Natural killer cell (primary cell): ENCODE measurements around the gene ZFAND3. TPM values are rescaled to one million over a fixed set of nuclear protein-coding genes. Genes with fewer than 3 reads are reported as not detected.
A peak's percentile ranks its signal among the peaks of the same experiment; 100 is the strongest.
"Not testable (repeated sequence)": the region's sequence is repeated elsewhere in the genome, so short reads cannot be mapped to it uniquely, and the experiment has no call there.

Experiments used
- ATAC-seq, 3 donors: fragments of 150-1000 bp in 2 of 3; fragments of 200-7000 bp in 1 of 3; cut with Tn5 transposase; 1 replicate in 1 of 3; 2 replicates in 2 of 3; pipeline ENCODE4 v1.10.0; 2021; ENCODE audit warnings: mild to moderate bottlenecking in 2 of 3, moderate library complexity in 2 of 3
- DNase-seq, 2 donors: peaks; one replicate each; pipeline versions ENCODE4 v3.0.0 to v3.0.0-alpha.2; 2013 to 2021; ENCODE audit warnings: mixed read lengths in 1 of 2
- H3K27ac ChIP-seq: one replicate; pipeline ENCODE4 v1.5.1; 2013; ENCODE audit warnings: mild to moderate bottlenecking, low read length
- H3K27me3 ChIP-seq: one replicate; pipeline ENCODE4 v1.6.1; 2013; ENCODE audit warnings: low read length; ENCODE audit not compliant: control insufficient read depth, insufficient read depth
- H3K36me3 ChIP-seq: one replicate; pipeline ENCODE4 v1.6.1; 2013; ENCODE audit warnings: low read length; ENCODE audit not compliant: control insufficient read depth, insufficient read depth
- H3K4me1 ChIP-seq: one replicate; pipeline ENCODE4 v1.6.1; 2013; ENCODE audit warnings: low read length; ENCODE audit not compliant: control insufficient read depth, insufficient read depth
- H3K4me3 ChIP-seq: one replicate; pipeline ENCODE4 v1.5.1; 2013; ENCODE audit warnings: low read length
- H3K9me3 ChIP-seq: one replicate; pipeline ENCODE4 v1.6.1; 2013; ENCODE audit warnings: low read length; ENCODE audit not compliant: control insufficient read depth, insufficient read depth
- H3K27ac Mint-ChIP-seq, 2 donors: one replicate each; pipeline ENCODE4 v1.8.0; 2022; ENCODE audit warnings: mild to moderate bottlenecking in 2 of 2, mixed read lengths in 2 of 2, moderate library complexity in 1 of 2
- H3K27me3 Mint-ChIP-seq, 2 donors: one replicate each; pipeline ENCODE4 v1.8.0; 2022; ENCODE audit warnings: low read depth in 2 of 2, mixed read lengths in 2 of 2
- H3K36me3 Mint-ChIP-seq: one replicate; pipeline ENCODE4 v1.8.0; 2022; ENCODE audit warnings: mixed read lengths
- H3K4me1 Mint-ChIP-seq, 2 donors: one replicate each; pipeline ENCODE4 v1.8.0; 2022; ENCODE audit warnings: mixed read lengths in 2 of 2
- H3K4me3 Mint-ChIP-seq: one replicate; pipeline ENCODE4 v1.8.0; 2022; ENCODE audit warnings: mild to moderate bottlenecking, moderate library complexity, mixed read lengths
- H3K9me3 Mint-ChIP-seq, 2 donors: one replicate each; pipeline ENCODE4 v1.8.0; 2022; ENCODE audit warnings: mixed read lengths in 2 of 2
- CTCF ChIP-seq: fragments of 200-600 bp; IDR thresholded peaks from one replicate; pipeline ENCODE4 v1.8.0; 2022; ENCODE audit warnings: antibody characterized with exemption
- WGBS: methylation state at CpG from one replicate; pipeline ENCODE4 v1.1.7; 2013; ENCODE audit warnings: missing lambda C conversion rate; ENCODE audit not compliant: insufficient coverage; 5-methylcytosine and 5-hydroxymethylcytosine counted together
- intact Hi-C: fragments of 100-400 bp; cut with micrococcal nuclease; formaldehyde crosslinking; loops from one replicate; pipeline ENCODE4 v1.14.2; 2022
- total RNA-seq, 4 donors: library from RNA; stranded (reverse); fragments of 120-200 nt in 1 of 4; gene quantifications; one replicate each; pipeline versions ENCODE4 v1.2.3 to v1.2.4, GENCODE V29; 2013 to 2022

Gene ZFAND3
- total RNA-seq, 3 donors from 2014 or later (not counting 1 experiment from before 2014, with no cell fraction given), result 87.7 to 97.4 (median 90.1) TPM

- 100% methylated on average over 3 of the region's 6 CpGs for WGBS
- Mint-ChIP-seq H3K27ac (no peak overlapping the region), H3K4me1 (peaks cover 32 to 53% of the 10 kb centered on the region in 2 donors), H3K36me3 (no peaks in the 10 kb centered on the region), H3K9me3 (no peaks in the 10 kb centered on the region), H3K4me3 (no peak overlapping the region), H3K27me3 (no peaks in the 10 kb centered on the region)
- no peaks in the 10 kb centered on the region for H3K4me1 ChIP-seq
- H3K36me3 ChIP-seq, result no peaks in the 10 kb centered on the region
- H3K27ac ChIP-seq, result no peak overlapping the region
- ATAC-seq (no peak), DNase-seq (no peak)
- H3K27me3 ChIP-seq, result no peaks in the 10 kb centered on the region
- no peak overlapping the region for H3K4me3 ChIP-seq
- intact Hi-C loops, result no loop called here
- TF ChIP-seq CTCF, result no peak
- no peaks in the 10 kb centered on the region for H3K9me3 ChIP-seq
Measured at GRCh38 chr6:38045701-38046305, 226.3 kb downstream of the ZFAND3 start.

- H3K4me1 ChIP-seq, result no peaks in the 10 kb centered on the region
- DNase-seq, result no peak
- no peaks in the 10 kb centered on the region for H3K36me3 ChIP-seq
- Mint-ChIP-seq H3K9me3 (no peaks in the 10 kb centered on the region), H3K4me1 (peaks cover 42 to 59% of the 10 kb centered on the region in 2 donors), H3K36me3 (no peaks in the 10 kb centered on the region), H3K27ac (no peak overlapping the region), H3K4me3 (no peak overlapping the region), H3K27me3 (no peaks in the 10 kb centered on the region)
- intact Hi-C loops, result no loop called here
- no peaks in the 10 kb centered on the region for H3K27me3 ChIP-seq
- H3K9me3 ChIP-seq, result no peaks in the 10 kb centered on the region
- 100% methylated on average over 2 of the region's 4 CpGs for WGBS
- TF ChIP-seq CTCF, result no peak
- H3K27ac ChIP-seq, result no peak overlapping the region
- ATAC-seq, result no peak
- H3K4me3 ChIP-seq, result no peak overlapping the region
Measured at GRCh38 chr6:38047562-38047961, 228.0 kb downstream of the ZFAND3 start.

GRCh38 chr6:38049861-38050397, 230.4 kb downstream of the ZFAND3 start:
- intact Hi-C loops, H3K36me3 ChIP-seq, H3K4me3 ChIP-seq, H3K4me1 ChIP-seq, H3K9me3 Mint-ChIP-seq, H3K4me3 Mint-ChIP-seq, H3K27ac ChIP-seq, ATAC-seq, H3K27me3 ChIP-seq, DNase-seq, H3K27me3 Mint-ChIP-seq, H3K36me3 Mint-ChIP-seq, H3K9me3 ChIP-seq: not testable (repeated sequence)
- 93% methylated on average over 7 of the region's 9 CpGs for WGBS
- H3K27ac Mint-ChIP-seq, result peak overlapping the region; percentile 3 to 6
- peaks cover 48 to 57% of the 10 kb centered on the region in 2 donors for H3K4me1 Mint-ChIP-seq

- H3K9me3 Mint-ChIP-seq, result no peaks in the 10 kb centered on the region
- H3K27ac Mint-ChIP-seq, result no peak overlapping the region
- Histone ChIP-seq H3K9me3 (no peaks in the 10 kb centered on the region), H3K4me1 (no peaks in the 10 kb centered on the region), H3K4me3 (no peak overlapping the region), H3K27ac (no peak overlapping the region), H3K36me3 (no peaks in the 10 kb centered on the region), H3K27me3 (no peaks in the 10 kb centered on the region)
- H3K4me1 Mint-ChIP-seq, result peaks cover 62 to 70% of the 10 kb centered on the region in 2 donors
- no peaks in the 10 kb centered on the region for H3K36me3 Mint-ChIP-seq
- WGBS, result 84% methylated on average over 1 of the region's 1 CpG
- peak in 1 of 3 donors; percentile 64 for ATAC-seq
- TF ChIP-seq CTCF, result no peak
- intact Hi-C loops, result no loop called here
- DNase-seq, result no peak
- no peak overlapping the region for H3K4me3 Mint-ChIP-seq
- no peaks in the 10 kb centered on the region for H3K27me3 Mint-ChIP-seq
Measured at GRCh38 chr6:38051819-38052434, 232.4 kb downstream of the ZFAND3 start.
